GM21737 (cell line): ENCODE data around the gene REX1BD.
"Not testable (repeated sequence)": the region's sequence is repeated elsewhere in the genome, so short reads cannot be mapped to it uniquely, and the experiment has no call there.

Experiments
- ATAC-seq: cut with Tn5 transposase; IDR thresholded peaks from one replicate; pipeline ENCODE4 v1.9.1; 2021; ENCODE audit warnings: mild to moderate bottlenecking, moderate library complexity; ENCODE audit not compliant: unreplicated experiment

Gene REX1BD

DNA sequence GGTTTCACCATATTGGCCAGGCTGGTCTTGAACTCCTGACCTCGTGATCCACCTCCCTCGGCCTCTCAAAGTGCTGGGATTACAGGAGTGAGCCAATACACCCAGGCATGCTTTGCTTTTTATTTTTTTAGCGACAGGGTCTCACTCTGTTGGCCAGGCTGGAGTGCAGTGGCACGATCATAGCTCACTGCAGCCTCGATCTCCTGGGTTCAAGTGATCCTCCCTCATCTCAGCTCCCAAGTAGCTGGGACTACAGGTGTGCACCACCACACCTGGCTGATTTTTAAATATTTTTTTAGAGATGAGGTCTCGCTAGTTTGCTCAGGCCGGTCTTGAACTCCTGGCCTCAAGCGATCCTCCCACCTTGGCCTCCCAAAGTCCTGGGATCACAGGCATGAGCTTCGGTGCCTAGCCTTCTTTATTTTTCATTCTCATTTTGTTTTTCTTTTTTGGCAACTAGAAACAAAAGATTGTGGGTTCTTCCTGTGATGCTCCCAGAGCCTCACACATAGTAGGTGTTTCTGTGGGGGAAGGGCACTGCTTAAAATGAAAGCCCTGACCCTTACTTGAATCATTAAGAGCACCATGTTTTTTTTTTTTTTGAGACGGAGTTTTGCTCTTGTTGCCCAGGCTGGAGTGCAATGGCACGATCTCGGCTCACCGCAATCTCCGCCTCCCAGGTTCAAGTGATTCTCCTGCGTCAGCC, 12.2 kb downstream of the REX1BD start:
- ATAC-seq = not testable (repeated sequence)

GRCh38 chr19:18601875-18602274, 13.3 kb downstream of the REX1BD start:
- ATAC-seq = no peak

GRCh38 chr19:18603255-18603957, 14.8 kb downstream of the REX1BD start:
- no peak for ATAC-seq

DNA sequence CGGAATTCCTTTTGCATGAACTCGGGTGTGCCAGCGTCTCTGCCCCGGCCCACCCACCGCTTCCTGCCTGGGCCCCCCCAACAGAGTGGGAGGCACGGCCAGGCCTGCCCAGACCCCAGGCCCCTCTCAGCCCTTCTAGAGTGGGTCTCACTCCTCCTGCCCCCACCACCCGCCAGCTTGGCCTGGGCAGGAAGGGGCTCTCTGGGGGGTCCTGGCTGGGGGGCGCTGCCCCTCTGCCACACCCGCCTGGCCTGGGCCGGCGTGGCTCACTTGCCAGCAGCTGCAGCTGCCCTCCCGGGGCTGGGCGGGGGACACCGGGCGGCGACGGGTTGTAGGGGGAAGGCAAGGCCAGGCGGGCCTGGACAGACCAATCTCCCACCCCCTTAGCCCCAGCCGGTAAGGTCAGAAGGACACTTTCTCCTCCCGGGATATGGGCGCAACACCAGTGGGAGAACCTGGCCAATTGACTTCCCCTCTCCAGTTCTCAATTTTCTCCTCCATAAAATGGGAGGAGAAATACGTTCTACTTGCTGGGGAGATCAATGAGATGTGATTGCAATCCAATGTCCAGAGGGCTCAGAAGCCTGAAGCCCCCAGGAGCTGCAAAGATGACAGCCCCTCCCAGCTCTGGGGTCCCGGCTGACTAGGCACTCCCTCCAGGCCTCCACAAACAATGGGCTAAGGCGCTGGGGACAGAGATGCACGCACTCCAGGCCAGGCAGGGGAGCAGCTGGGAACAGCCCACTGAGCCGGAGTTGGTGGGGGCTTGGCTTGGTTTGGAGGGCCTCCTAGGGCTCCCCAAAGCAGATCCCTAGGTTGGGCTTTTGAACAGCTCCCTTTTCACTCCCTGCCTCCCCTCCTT, 15.6 kb downstream of the REX1BD start:
- ATAC-seq = no peak

DNA sequence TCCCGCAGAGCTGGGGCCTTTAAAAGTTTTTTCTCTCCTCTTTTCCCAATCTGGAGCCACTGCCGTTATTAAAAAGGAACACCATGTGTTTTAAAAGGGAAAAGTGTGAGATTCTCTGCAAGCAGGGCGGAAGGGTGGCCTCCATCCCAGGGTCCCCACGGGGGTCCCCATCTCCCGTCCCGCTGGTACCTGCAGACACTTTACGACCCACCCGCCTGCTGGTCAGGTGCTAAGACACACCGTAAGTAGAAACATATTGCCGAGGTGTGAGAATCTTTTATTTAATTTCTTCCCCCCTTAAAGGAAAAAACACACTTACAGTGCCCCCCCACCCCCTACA, 16.2 kb downstream of the REX1BD start:
- no peak for ATAC-seq

GRCh38 chr19:18605196-18605545, 16.6 kb downstream of the REX1BD start:
- ATAC-seq = no peak

DNA sequence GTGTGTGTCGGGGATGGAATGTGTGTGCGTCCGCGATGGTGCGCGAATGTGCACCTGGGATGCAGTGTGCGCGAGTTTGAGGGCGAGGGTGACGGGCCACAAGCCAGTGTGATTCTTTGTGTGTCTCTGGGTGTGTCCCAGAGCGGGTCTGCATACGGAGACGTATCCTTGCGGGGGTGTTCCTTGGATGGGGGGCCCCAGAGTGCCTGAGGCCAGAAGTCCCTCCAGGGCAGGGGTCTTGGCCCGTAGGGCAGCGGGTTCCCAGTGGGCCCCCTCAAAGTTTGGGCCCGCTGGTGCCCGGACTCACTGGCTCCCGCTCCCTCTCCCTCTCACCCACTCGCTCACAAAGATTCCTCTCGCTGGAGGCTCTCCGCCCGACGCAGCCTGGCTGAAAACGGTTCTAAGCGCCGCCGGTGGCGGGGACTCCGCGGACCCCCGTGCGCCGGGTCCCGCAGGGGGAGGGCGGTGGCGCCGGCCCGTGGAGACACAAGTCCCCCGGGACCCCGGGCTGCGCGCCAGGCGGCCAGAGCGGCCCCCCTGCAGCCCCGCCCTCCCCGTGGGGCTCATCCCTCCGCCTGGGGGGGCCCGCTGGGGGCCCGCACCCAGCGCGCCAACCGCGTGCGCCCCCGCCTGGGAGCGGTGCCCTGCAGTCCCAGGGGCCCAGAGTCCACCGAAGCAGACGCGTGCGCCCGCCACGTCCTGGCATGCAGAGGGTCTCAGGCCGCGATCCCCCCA, 17.1 kb downstream of the REX1BD start:
- ATAC-seq = no peak

DNA sequence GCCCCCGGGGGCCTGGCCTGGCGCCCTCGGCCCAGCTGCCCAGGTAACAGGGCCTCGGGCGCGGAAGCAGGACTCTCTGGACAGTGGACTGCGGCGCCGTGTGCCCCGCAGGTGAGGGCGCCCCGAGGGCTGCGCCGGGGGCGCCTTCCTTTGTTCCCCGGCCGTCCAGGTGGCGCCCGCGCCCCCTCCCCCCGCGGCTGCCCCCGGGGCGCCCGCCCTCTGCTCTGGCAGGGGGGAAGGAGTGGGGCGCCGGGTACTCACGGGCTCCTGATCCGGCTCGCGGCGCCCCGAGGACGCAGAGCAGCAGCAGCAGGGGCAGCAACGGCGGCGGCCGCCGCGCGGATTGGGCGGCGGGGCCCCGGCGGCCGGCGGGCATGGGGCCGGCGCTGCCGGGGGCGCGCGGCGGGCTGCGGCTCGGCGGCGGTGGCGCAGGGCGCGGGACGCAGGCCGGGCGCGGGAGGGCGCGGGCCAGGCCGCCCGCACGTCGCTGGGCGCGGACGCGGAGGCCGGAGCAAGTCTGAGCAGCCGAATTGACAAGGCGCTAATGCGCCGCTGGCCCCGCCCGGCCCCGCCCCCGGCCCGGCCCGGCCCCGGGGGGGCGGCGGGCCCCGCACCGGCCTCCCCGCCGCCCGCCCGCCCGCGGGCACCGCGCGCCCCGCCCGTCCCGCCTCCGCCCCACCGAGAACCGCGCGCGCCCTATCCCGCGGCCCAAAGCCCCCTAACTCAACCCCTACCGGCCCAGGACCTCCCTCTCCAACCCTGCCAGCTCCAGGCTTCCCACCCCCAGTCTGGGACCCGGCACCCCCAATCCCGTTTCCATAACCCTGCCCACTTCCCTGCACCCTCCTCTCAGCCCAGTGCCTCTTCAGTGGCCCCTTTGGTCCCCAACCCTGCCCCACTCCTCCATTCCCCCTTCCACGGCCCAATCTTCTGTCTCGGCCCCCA, 18.0 kb downstream of the REX1BD start, which contains the start of gene CRLF1:
TSS of gene CRLF1 (minus strand) at position 519 of the 945 bp plus-strand sequence. CDS start at position 376, 143 bp downstream.
- no peak for ATAC-seq

- no peak for ATAC-seq
Observed at GRCh38 chr19:18607226-18608101, 18.9 kb downstream of the REX1BD start.

DNA sequence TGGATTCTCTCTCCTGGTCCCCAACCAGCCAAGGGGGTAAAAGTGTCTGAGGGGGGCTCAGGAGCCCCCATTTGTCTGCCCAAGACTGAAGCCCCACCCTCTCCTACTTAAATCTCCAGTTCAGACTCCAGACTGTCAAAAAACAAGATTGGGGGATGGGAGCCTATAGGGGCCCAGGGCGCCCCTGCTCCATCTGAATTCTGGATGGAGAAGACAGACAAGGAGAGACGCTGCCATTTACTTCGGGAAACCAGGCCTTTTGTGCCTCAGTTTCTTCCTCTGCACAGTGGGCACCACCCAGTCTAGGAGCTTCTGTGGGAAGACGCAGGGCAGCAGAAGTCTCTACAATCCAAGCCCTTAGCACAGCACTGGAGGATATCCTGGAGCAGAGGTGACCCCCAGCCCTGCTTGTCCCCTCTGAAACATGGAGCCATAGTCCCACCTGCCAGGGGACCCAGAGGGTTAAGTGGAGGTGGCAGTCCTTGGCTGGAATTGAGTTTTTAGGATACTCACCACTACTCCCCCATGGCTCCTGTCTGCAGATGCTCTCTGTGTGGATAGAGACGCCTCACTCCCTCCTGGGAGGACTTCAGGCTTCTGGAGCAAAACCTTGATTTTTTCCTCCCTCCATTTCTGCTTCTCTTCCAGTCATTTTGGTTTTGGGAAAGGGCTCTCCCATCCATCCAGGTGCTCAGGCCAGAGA, 19.7 kb downstream of the REX1BD start:
- no peak for ATAC-seq

DNA sequence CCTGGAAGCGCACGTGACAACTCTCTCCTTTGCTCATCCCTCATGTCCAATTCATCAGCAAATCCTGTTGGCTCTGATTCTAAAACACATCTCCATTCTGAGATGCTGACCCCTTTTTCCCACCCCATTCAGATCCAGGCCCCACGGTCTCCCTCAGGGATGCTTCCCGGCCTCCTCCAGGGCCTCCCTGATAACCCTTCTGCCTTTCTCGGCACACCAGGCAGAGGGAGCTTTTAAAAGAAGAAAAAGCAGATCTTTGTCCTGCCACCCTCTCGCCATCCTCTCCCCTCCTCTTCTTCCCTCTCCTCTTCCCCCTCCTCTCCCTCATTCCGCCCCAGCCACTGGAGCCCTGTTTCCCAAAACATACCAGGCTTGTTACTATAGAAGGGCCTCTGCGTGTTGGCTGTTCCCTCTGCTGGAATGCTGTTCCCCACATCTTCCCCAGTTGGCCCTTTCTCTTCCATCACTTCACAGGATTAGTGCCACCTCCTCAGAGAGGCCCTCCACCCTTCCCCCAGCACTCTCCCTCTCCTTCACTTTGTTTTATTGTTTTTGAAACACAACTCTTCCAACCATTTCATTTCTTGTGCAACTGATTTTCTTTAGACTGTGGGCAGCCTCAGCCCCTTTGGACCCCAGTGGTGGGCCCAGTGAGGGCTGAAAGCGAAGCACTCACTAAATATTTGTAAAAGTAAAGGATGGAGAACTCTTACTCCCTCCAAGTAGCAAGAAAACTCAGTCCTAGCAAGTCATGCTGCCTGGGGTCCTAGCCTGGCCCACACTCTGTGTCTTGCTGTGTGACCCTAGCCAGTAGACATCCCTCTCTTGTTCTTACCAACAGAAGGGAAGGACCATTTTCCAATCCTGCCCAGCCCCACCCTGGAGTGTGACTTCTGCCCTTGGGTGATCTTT, 20.5 kb downstream of the REX1BD start:
- ATAC-seq = no peak

GRCh38 chr19:18609717-18610051, 21.1 kb downstream of the REX1BD start:
- no peak for ATAC-seq

DNA sequence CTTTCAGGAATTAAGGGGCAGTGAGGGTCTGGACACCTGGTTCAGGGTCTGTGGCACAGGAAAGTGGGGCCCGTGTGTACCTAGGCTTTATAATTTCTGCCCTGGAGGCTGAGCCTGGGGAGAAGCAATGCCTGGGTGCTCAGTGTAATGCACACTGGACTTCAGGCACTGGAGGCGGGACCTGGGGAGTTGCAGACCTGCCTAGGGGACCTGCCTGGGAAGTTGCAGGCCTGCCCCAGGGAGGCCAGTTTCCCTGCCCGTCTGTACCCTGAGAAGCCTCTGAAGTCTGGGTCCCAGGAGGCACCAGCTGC, 21.6 kb downstream of the REX1BD start:
- ATAC-seq = no peak

- no peak for ATAC-seq
Observed at GRCh38 chr19:18610556-18611326, 22.1 kb downstream of the REX1BD start.

DNA sequence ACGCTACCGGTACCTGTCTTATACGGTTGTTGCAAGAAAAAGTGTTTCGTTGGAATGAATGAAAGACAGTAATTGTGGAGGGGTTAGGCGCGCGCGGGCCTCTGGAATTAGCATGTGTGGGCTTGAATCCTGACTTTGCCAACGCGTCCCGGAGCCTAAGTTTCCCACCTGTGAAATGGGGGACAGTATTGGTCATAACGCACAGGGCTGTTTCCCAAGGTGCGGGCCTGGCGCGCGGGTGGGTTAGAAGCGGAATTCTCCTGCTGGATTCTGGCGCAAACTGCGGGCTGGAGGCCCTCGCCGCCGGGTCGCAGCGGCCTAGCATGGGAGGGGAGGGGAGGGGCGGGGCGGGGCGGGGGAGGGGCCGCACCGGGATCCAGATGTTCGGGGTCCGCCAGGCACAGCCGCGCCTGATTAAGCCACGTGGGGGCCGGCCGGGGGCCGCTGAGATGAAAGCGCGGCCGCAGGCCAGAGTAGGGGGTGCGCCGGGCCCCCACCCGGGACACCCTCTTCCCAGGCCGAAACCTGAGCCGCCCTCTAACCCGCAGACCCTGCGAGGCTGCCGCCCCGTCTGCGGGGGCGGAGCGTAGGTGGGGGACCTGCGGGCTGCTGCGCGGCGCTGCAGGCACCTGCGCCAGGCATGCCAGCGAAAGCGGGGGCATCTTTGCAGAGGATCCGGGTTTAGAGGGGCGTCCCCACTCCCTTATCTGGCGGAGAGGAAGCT, 22.9 kb downstream of the REX1BD start:
- ATAC-seq = no peak

- no peak for ATAC-seq
Observed at GRCh38 chr19:18612051-18612771, 23.6 kb downstream of the REX1BD start.
